Nephron (organoid): ENCODE measurements around the gene MAF.

Experiments used
- H3K27ac Mint-ChIP-seq, 3 experiments: 2 replicates each; pipeline ENCODE4 v1.8.0; 2020; ENCODE audit warnings: mixed read lengths in 3 of 3, mild to moderate bottlenecking in 2 of 3, moderate library complexity in 1 of 3
- H3K27me3 Mint-ChIP-seq: 2 replicates; pipeline ENCODE4 v1.8.0; 2021; ENCODE audit warnings: low read depth, mild to moderate bottlenecking, moderate library complexity, mixed read lengths
- H3K36me3 Mint-ChIP-seq: 2 replicates; pipeline ENCODE4 v1.8.0; 2020; ENCODE audit warnings: low read depth, mixed read lengths
- H3K4me1 Mint-ChIP-seq: 2 replicates; pipeline ENCODE4 v1.8.0; 2020; ENCODE audit warnings: mixed read lengths
- H3K4me3 Mint-ChIP-seq, 3 experiments: 2 replicates each; pipeline ENCODE4 v1.8.0; 2020; ENCODE audit warnings: mild to moderate bottlenecking in 3 of 3, mixed read lengths in 3 of 3, moderate library complexity in 2 of 3
- H3K9me3 Mint-ChIP-seq: 2 replicates; pipeline ENCODE4 v1.8.0; 2020; ENCODE audit warnings: mixed read lengths
- CTCF ChIP-seq, 3 experiments: fragments of 200-600 bp; sonication (generic); IDR thresholded peaks; one replicate each; pipeline ENCODE4 v1.5.0; 2021; ENCODE audit warnings: antibody characterized with exemption in 3 of 3; ENCODE audit not compliant: unreplicated experiment in 3 of 3

MAF gene

GRCh38 chr16:79560923-79561322 lies 39.6 kb downstream of the MAF start:
- H3K27me3 Mint-ChIP-seq: no peaks in the 10 kb centered on the region
- H3K4me1 Mint-ChIP-seq: peaks cover 6% of the 10 kb centered on the region
- H3K27ac Mint-ChIP-seq: no peak overlapping the region
- H3K4me3 Mint-ChIP-seq: no peak overlapping the region
- TF ChIP-seq CTCF (IDR thresholded peaks at IDR 0.05; ENCODE audit: unreplicated experiment in 3 of 3): no peak
- no peaks in the 10 kb centered on the region for H3K36me3 Mint-ChIP-seq
- no peaks in the 10 kb centered on the region for H3K9me3 Mint-ChIP-seq

- Mint-ChIP-seq H3K4me3 (no peak overlapping the region), H3K36me3 (no peaks in the 10 kb centered on the region), H3K27me3 (no peaks in the 10 kb centered on the region), H3K27ac (no peak overlapping the region), H3K9me3 (no peaks in the 10 kb centered on the region), H3K4me1 (peaks cover 6% of the 10 kb centered on the region)
- no peak for TF ChIP-seq CTCF (IDR thresholded peaks at IDR 0.05; ENCODE audit: unreplicated experiment in 3 of 3)
Measured at GRCh38 chr16:79560318-79560717, 40.2 kb downstream of the MAF start.

DNA sequence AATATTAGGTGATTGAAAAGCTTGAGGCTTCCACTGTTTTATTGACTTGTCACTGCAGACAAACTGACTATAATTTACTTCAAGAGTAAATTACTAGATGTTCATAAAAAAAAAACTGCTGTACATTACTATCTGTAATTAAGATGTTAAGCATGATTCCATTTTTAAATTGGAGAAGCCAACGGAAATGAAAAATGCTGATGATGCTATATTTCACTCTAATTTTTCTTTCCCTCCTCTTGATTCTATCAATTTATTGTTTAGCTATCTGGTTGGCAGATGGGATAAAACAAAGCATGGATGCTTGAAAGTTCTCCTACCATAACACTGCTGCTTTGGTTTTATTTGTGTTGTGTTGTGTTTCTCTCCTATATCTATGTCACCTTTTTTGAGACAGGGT lies 41.0 kb downstream of the MAF start:
- H3K36me3 Mint-ChIP-seq: no peaks in the 10 kb centered on the region
- peaks cover 6% of the 10 kb centered on the region for H3K27me3 Mint-ChIP-seq
- H3K9me3 Mint-ChIP-seq: no peaks in the 10 kb centered on the region
- H3K4me3 Mint-ChIP-seq: no peak overlapping the region
- no peak overlapping the region for H3K27ac Mint-ChIP-seq
- TF ChIP-seq CTCF (IDR thresholded peaks at IDR 0.05; ENCODE audit: unreplicated experiment in 3 of 3): no peak
- H3K4me1 Mint-ChIP-seq: peaks cover 6% of the 10 kb centered on the region

GRCh38 chr16:79557421-79557820 lies 43.1 kb downstream of the MAF start:
- Mint-ChIP-seq H3K4me3 (no peak overlapping the region), H3K9me3 (no peaks in the 10 kb centered on the region), H3K27ac (no peak overlapping the region), H3K27me3 (peaks cover 7% of the 10 kb centered on the region), H3K36me3 (no peaks in the 10 kb centered on the region), H3K4me1 (no peaks in the 10 kb centered on the region)
- TF ChIP-seq CTCF (IDR thresholded peaks at IDR 0.05; ENCODE audit: unreplicated experiment in 3 of 3): no peak

GRCh38 chr16:79554912-79555311 lies 45.6 kb downstream of the MAF start:
- Mint-ChIP-seq H3K4me1 (no peaks in the 10 kb centered on the region), H3K4me3 (no peak overlapping the region), H3K27ac (no peak overlapping the region), H3K27me3 (peaks cover 7% of the 10 kb centered on the region), H3K36me3 (no peaks in the 10 kb centered on the region), H3K9me3 (no peaks in the 10 kb centered on the region)
- no peak for TF ChIP-seq CTCF (IDR thresholded peaks at IDR 0.05; ENCODE audit: unreplicated experiment in 3 of 3)

- Mint-ChIP-seq H3K27me3 (peaks cover 7% of the 10 kb centered on the region), H3K4me1 (no peaks in the 10 kb centered on the region), H3K36me3 (no peaks in the 10 kb centered on the region), H3K9me3 (no peaks in the 10 kb centered on the region), H3K4me3 (no peak overlapping the region), H3K27ac (no peak overlapping the region)
- TF ChIP-seq CTCF (IDR thresholded peaks at IDR 0.05; ENCODE audit: unreplicated experiment in 3 of 3): no peak
Measured at GRCh38 chr16:79550373-79550772, 50.2 kb downstream of the MAF start.
